Stimulated activated CD8-positive, alpha-beta memory T cell treated with anti-CD3 and anti-CD28 coated beads, Interleukin-12 subunit alpha, Interleukin-12 subunit beta, amount 100 ng/mL, for 4 hours (primary cell): ENCODE data around the gene FGF1.

ENCODE experiments used
- DNase-seq: peaks from one replicate; pipeline ENCODE4 v3.0.0-alpha.2; 2020; ENCODE audit warnings: low read depth

The FGF1 gene

DNA sequence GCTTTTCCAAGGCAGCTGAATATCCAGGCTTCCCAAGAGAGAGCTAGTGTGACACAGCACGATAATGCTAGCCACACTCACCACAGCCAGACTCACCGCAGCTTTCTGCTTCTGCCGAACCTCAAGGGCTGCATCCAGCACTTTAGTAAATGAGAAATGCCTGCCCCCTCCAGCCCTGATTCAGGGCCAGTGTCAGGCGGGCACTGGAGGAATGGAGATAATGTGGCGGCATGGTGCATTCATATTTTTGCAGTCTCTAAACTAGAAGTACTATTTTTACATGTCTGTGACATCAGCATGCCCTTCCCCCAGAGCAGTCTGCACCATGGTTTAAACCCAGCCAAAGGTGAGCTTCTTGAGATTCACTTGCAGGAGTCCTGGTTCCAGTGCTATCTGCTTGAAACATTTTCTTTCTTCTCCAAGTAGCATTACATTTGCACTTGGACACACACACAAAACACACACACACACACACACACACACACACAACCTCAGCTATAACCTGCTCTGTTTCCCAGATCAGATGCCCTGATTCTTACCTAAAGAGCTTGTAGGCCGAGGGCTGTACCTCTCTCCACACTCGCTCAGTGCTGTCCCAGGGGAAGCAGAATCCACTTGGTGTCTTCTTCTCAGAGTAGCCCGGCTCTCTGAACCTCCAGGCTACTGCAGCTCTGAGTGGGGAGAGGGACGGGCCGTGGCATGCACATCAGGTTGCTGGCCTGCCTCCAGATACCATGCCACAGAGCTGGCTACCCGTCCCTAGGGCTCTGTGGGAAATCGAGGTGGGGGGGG, at the start of gene FGF1:
TSS of gene FGF1 (minus strand) at position 673 of the 792 bp plus-strand sequence. CDS start 71,963 bp downstream, outside the sequence.
- DNase-seq, result no peak

DNA sequence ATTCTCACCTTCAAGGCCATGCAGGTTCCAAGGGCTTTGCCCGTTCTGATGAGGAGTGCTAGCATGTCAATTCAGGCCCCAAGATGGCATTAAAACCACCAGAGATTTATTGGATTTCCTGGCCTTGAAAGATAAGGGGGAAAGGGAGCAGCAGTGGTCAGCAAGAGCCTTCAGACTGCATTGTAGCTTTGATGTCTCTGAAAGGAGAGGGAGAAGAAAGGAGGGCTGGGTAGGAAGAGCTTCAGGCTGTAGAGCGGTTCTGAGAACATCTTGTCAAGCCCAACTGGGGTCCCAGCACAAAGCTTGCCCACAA, 41.8 kb upstream of the FGF1 start:
- DNase-seq, result no peak

DNA sequence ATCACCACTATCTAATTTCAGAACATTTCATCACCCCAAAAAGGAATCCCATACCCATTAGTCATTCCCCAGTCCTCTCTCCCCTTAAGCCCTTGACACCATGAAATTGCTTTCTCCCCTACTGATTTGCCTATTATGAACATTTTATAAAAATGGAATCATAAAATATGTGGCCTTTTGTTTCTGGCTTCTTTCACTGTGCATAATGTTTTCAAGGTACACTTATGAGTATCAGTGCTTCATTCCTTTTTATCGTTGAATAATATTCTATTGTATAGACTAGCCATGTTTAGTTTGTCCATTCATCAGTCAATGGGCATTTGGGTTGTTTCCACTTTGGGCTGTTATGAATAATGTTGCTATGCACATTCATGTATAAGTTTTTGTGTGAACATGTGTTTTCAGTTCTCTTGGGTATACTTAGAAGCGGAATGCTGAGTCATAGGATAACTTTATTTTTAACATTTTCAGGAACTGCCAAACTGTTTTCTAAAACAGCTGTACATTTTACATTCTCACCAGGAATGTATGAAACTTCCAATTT, 40.4 kb upstream of the FGF1 start:
- no peak for DNase-seq

DNA sequence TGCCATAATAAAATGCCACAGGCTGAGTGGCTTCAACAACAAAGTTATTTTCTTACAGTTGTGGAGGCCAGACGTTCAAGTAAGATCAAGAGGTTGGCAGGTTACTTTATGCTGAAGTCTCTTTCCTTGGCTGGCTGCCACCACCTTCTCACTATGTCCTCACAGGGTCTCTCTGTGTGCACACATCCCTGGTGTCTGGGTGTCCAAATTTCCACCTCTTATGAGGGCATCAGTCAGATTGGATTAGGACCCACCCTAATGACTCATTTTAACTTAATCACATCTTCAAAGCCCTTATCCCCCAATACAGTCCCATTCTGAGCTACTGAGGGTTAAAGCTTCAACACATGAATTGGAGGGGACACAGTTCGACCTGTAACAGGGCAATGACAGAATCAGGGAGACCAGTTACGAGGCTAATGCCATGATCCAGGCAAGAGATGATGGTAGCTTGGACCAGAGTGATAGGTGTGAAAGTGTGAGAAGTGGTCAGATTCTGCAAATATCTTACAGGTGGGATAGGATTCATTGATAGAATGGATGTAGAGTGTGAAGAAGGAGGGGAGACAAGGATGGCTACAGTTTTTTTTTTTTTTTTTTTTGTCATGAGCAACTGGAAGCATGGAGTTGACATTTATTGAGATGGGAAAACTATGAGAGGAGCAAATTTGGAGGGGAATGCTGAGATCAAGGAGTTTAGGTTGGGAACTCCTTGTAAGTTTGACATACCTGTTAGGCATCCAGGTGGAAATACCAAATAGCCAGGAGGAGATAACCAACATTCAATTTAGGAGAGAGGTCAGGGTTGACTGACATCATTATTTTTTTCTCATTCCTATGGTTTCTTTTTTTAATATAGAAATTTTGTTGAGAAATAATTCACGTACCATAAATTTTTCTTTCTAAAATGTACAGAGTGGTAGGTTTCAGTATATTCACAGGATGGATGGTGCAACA, 39.6 kb upstream of the FGF1 start:
- DNase-seq, result no peak

DNA sequence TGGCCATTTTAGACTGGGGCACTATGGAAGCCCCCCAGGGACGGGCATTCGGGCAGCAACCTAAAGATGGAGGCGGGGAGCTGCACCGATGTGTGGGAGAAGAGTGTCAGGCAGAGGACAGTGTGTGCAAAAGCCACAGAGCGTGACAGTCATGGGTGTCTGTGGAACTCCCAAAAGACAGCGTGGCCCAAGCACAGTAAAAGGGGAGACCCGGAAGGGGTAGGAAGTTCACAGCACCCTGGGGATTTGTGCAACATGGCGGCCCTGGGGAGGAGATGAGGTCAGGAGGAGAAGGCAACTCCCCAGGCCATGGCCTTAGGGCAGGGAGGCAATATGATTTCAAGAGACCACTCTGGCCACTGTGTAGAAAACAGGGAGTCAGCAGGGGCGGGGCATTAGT, 38.9 kb upstream of the FGF1 start:
- DNase-seq, result no peak

DNA sequence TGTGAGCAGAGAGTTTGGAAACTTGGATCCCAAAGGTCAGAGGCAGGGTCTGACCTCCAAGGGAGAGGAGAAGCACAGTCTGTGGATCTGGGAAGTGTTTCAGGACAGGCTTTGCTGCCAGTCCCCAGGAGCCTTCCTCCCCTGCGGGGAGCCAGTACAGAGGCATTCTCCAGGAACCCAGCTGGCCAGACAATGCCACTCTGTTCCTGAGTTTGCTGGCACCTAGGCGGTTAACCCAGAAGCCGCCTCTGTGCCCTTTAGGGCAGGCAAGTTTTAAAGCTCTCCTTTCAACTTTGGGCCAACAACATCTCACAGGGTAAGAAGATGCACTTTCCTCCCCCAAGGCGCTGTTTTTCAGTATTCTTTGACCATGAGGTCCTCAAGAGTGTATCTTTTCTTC, 37.0 kb upstream of the FGF1 start:
- no peak for DNase-seq

DNA sequence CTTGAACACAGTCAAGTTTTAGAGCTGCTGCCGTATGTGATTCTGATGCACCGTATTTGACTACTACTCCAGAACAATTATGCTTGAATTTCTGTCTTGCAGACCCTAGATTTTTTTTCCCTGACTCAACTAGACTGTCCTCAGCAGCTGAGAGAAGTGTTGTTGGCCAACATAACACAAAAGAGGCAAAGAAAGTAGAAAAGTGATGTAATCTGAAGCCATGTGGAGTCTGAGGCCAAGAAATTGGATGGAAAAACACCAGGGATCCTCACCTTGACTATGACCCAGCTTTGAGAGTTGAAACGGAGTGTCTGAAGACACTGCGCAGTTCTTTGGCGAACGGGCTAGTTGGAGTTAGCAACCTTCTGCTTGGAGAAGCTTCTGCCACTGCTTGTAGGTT, 36.3 kb upstream of the FGF1 start:
- no peak for DNase-seq

DNA sequence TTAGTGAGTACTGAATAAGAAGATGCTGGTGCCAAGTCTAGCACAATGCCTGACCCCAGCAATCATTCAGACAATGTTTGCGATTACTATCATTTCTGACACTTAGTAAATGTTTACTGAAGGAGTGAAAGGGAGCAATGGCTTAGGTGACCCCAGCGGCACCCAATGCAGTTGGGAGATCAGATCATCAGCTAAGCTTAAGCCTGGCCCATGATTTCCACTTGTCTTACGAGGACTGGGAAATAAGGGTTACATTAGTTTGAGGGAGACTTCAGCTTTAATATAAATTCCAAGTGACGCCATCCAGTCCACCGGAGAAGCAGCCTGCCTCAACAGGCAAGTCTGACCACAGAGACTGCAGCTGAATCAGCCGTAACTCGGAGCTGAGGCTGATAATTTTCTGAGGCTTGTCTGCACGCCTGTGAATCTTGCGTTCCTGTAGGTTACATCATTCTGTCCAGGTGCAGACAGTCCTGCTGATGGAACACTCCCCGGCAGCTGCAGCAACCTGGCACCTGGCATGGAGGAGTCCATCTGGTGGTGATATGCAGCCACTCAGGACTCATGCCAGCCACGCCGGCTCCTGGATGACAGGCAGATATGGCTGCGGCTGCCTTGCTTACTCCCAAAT, 34.9 kb upstream of the FGF1 start:
- no peak for DNase-seq

DNA sequence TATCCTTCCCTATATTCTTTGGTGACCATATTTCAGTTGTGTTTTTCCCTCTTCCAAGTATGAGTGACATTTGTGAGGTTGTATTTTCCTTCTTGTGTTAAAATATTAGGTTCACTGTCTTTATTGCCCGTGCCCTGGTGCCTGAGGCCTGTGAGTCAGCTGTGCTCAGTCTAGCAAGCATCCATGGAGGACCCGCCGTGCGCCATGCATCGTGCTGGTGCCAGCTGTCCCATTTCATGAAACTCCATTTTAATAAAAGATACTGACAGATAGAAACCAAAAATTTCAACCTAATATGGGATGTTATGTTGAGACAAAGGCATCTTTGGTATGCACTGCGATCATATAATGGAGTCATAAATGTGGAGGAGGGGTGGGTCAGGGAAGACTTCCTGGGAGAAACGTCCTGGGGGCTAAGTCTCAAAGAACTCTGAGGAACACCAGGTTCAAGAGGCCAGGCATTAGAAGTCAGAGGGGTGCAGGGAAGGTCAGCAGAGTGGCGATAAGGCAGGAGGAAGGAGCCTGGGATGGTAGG, 34.0 kb upstream of the FGF1 start:
- DNase-seq, result no peak

DNA sequence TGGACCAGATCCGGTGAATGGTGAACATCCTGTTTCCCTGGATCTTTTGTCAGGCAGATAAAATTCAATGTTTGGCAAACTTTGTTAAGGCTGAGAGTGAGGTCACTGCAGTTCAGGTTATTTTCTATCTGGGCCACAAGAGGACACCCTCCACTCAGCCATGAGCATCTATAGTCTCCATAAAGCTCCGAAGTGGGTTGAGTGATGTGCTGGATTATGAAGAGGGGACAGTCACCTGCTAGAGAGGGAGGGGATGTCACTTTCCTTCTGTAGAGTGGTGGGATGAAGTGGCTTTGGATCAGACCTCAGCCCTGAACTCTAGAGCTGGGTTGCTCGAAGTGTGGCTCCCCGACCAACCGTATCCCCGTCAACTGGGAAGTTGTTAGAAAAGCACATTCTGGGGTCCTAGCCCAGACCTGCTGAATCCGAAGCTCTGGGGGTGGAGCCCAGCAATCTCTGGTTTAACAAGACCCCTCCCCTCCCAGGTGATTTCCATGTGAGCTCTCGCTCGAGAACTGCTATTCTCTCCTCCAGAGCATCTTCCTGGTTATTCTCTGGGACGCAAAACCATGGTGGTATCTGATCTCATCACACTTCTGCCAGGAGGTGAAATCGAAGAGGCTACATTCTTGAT, 31.8 kb upstream of the FGF1 start:
- no peak for DNase-seq

DNA sequence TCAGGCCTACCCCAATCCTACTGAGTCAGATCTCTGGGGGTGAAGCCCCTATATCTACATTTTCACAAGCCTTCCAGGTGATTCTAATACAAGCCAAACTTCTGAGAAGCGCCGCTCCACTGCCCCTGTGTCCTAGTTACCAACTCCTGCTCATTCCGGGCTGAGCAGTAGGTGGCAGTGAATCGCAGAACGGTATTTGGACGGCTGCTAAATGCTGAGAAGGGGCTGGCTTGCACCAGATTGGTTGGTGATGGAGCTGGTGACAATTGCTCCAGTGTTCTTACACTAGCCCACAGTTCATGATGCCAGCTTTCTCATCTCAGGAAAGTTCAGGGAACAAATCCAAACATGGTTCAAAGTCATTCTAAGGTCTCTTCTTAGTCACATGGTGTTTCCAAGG, 31.1 kb upstream of the FGF1 start:
- peak; percentile 13 for DNase-seq

DNA sequence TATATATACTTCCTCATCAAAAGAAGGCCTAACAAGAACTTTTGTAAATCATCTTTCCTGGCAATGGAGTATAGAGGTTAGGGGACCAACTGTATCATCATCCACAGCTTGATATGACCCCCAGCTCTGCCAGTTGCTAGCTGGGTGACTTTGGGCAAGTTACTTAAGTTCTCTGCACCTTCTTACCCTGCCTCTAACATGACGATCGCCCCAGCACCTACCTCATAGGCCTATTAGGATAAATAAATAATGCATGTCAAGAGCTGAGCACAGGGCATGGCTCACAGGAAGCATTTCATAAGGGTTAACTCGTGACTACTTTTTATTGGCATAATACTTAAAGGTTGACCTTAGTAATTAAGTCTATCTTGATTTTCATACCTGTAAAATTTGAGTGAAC, 29.4 kb upstream of the FGF1 start:
- DNase-seq, result no peak

DNA sequence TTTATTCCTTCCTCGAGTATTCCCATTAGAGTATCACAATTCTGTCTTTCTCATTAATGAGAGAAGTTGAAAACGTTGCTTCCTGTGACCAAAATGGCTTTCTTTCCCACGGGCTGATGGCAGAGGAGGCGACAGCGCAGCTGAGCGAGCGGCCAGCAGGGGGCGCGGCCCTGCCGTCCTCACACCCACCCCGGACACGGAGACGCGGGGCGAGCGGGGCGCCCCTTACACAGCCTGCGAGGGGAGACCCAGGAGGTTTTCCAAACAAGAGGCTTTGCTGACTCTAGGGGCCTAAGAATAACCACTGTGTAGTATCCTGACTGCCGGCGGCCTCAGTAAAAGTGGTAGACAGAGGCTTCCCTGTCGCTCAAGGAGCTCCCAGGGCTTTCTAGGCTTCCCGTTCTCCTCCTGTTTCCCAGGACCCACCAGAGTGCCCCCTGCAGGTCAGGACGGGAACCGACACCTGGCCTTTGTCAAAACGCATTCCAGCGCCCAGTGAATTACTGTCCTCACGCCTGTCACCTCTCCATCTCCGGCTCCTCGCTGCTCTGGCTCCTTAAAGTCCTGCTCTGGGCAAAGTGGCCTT, 27.3 kb upstream of the FGF1 start:
- peak; percentile 75 for DNase-seq

DNA sequence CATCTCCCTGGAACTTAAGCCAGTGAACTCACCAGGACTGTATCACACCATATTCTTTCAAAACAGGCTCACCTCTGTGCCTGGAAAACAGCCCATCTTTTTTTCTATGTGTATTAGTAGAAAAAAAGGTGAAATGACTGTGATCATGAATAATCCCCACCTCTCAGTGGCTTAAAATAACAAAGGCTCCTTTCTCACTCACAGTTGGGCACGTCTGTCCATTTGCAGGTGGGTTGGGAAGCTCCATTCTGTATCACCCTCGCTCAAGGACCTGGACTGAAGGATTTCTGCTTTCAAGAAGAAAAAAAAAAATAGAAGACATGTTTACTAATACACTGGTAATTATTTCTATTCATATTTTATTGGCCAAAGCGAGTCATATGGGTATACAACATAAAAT, 17.3 kb upstream of the FGF1 start:
- DNase-seq, result no peak

DNA sequence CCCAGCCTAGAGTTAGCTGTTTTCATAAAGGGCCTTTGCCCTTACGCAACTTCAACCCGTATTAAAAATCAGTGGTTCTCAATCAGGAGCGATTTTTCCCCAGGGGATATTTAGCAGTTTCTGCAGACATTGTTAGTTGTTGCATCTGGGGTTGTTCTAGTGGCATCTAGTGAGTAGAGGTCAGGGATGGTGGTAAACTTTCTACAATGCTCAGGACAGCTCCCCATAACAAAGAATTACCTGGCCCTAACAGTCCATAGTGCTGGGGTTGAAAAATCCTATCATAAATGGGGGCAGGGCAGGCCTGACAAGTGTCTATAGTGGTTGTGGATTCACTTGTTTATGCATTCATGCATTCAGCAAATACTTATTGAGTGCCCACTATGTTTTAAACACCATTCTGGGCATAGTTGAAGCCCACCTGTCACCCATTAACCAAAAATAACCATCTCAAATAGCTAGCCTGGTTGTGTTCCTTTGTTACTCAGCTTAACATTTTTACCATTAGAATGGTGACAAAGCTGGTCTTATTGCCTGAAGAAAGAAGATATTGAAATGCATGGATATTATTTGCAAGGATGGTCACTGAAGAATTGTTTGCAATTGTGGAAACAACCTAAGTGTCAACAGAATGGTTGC, 15.9 kb upstream of the FGF1 start:
- DNase-seq, result no peak

DNA sequence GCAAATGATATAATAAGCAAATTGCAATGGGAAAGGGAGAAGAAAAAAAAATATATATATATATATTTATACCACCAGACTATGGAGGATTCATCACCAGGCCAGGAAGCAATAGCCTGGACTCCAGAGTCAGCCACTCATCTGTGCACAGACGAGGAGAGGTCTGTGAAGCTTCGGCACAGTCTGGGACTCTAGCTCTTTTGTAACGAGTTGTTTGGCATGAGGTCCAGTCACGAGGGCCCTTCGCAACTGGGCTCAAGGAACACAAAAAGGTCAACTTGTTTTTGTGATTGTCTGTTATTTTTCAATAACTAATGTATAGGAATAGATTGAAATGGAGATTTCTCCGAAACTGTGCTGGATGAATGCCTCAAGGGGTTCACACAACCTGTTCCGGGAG, 14.7 kb upstream of the FGF1 start:
- DNase-seq, result no peak

DNA sequence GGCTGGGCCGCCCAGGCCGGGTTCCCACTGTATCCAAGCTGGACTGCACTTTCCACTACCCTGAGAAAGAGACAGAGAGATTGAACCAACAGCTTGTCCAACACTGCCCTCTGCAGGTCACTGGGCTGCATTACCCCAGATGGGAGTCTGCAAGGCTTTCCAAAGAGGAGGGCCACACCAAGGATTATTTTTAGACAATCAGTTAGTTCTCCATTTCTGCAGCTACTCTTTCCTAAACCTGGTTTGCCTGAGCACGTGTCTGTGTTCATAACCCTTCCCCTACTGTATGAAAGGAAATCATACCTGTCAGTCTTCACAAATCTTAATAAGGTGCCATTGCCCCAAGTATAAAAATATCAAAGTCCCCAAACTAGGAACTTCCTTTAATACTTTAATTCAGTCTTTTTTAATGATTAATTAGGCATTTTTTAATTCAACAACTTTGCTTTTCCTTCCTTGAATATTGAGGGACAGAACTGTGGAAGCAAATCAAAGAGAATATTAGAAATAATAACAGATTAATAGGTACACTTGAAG, 13.4 kb upstream of the FGF1 start:
- peak; percentile 33 for DNase-seq

DNA sequence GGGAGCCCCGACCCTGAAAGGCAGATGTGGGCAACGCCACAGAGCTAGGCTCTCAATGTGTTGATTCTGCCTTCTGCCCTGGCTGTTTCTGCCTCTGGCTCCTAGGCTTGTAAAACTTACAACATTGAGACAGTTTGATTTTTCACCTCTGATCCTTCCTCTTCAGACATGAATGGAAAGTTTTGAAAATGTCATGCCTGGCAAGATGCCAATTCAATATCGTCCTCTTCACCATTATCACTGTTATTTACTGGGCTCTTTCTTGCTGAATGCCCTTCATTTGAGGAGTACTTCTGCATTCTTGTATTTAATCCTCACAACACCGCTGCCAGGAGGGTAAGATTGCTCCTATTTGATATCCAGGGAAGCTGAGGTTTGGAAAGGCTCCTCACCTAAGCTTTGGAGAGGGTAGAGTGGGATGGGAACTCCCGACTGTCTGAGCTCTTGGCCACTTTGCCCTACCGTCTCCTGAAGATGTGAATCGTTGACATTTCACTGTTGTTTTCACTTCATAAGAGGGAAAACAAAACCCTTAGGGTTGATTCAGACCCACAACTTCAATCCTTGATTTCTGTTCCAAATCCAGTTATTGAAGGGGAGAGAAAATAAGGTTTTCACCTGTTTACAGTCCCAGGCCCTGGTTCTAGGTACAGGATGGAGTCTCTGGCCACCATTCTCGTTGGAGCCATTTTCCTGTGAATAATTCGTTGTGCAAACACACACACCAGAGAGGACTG, 12.7 kb upstream of the FGF1 start:
- DNase-seq, result no peak

DNA sequence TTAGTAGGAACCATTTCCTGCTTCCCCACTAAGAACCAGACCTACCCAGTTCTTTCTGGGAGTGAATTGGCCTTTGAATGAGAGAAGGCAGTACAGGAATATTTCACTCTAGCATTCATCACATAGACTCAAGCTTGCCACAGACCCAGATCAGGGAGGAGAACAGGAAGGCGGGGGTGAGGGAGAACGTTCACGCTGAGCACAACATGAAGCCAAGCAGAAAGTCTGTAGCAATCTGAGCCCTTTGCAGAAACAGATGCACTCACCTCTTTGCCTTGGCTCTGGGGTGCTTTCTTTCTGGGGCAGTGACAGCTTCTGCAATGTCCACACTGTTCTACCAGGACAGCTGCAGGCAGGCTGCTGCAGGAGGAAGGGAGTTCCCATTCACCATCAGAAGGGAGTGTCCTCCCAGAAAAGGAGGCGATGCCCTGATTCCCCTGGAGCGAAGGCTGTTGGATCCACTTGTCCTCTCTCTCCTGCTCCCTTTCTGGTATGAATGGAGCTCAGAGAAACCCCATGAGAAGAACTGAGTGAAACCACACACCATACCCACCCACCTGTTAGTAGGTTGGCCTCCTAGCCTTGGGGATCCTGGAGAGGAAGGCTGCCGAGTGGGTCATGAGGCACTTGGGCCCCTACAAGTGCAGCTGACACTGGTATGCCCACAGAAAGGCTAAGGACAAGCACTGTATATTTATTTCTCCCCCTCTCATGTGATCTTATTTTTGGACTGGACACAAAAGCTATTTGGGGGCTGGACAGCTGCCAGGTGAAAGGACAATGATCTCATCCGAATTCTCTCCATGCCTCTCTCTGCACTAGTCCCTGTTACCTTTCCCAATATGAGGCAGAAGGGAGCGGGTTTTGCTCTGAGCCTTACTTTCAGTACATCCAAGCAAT, 11.7 kb upstream of the FGF1 start:
- DNase-seq, result no peak
